SU-DHL-6 (cell line): ENCODE measurements around the gene TNFRSF18.

ENCODE experiments used
- CTCF ChIP-seq: fragments of 200-600 bp; sonication (generic); IDR thresholded peaks from one replicate; pipeline ENCODE4 v1.5.1; 2017; ENCODE audit warnings: antibody characterized with exemption, mild to moderate bottlenecking, low read length, moderate library complexity; ENCODE audit not compliant: insufficient read depth, poor library complexity, severe bottlenecking
- EZH2phosphoT487 ChIP-seq: fragments of 200-600 bp; sonication (generic), shearing (Covaris generic); conservative IDR thresholded peaks from 2 replicates; pipeline ENCODE4 v1.6.1; 2018; ENCODE audit warnings: mild to moderate bottlenecking, antibody characterized with exemption, low read length, moderate library complexity, mixed read lengths

DNA sequence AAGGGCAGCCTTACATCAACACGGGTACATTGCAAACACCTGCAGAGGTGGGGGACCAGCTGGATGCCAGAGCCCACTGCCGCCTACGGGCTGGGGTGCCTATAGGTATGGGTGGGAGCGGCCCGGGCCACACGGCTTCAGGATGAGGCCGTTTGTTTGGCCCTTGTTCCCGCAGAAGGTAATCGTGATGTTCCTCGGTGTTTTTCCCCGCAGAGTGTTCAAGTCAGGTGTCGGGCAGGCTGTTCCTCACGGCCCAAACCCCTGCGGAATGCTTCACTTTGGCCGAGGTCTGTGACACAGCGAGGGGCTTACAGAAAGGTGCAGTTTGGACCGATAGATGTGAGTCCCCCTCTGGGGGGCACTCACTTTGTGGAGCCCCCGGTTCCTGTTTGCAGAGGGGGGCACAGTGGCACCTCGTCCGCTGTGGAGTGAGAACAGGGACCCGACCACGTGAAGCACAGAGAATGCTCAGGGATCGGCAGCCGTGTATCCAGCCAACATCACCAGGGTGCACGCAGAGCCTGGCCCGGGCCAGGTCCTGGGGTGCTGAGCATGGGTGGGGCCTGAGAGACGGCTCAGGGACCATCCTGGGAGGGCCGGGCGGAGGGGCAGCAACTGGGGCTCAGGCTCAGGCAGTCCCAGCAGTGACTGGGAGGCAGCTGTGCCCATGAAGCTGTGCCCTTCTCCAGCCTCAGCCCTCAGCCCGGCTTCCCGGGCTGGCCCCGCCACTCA, 33.2 kb downstream of the TNFRSF18 start:
- TF ChIP-seq CTCF (no peak), EZH2phosphoT487 (no peak)
